NCI-H748 (cell line): ENCODE measurements around the gene BPIFB6.
"Not testable (repeated sequence)": the region's sequence is repeated elsewhere in the genome, so short reads cannot be mapped to it uniquely, and the experiment has no call there.

ENCODE experiments used
- DNase-seq: peaks from one replicate; lab custom pipeline; 2025; ENCODE audit not compliant: unreplicated experiment; lab: John Stamatoyannopoulos, UW

BPIFB6 gene

DNA sequence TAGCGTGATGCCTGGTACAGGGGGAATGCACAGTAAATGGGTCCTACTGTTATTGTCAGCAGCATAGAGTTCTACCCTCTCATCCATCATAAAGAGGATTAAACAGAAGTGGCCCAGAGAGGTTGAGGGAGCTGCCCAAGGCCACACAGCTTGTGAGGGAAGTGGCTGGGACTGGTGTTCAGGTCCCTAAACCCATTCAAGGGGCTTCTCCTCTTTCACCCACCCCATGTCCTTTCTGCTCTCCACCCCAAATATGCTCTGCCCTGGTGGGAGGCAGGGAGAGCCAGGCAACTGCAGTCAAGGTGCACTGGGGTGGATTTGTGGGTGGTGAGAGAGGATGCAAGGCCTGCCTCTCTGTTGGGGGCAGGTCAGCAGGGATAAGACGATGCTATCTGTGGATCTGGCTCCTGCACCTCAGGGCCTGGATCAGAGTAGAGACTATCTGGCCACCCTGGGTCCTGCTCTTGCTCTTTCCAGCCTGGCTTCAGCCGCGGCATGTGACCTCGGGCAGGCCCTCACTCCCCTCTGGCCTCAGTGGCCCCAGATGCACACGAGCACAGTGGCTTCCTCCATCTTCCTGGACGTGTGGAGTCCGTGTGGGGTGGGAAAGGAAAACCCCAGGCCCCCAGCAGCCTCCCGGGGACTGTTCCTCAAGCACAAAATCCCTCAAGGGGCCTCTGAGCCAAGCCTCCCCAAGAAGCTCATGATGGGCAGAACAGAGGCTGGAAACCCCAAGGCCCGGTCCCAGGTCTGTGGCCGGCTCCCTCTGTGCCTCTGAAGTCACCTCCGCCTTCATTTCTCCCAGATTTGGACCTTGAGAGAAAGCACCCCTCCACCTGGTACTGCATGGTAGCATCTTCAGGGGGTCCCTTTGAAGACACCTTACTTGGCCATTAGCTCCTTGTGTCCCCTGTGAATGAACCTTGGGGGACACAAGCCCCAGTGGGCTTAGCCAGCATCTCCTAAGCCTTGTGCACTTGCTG, 3.4 kb upstream of the BPIFB6 start:
- DNase-seq, result no peak

DNA sequence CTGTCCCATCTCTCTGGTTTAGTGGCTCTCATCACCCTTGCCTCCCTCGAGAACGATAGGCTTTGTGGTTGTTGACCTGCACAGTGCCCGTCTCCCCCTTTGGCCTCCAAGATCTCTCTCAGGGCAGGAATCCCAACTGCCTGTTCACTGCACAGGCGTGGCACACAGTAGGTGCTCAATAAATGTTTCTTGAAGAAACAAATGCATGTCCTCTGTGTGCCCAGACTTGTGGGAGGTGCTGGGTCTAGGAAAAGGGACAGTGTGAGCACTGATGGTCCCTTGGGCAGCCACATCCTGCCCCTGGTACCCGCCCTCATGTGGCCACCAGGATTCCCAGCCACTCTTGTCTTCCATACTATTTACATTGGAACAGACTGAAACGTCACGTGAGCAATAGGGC, 2.6 kb upstream of the BPIFB6 start:
- DNase-seq, result no peak

- DNase-seq, result no peak
These were observed 1.4 kb upstream of the BPIFB6 start for GRCh38 chr20:33030076-33030475.

DNA sequence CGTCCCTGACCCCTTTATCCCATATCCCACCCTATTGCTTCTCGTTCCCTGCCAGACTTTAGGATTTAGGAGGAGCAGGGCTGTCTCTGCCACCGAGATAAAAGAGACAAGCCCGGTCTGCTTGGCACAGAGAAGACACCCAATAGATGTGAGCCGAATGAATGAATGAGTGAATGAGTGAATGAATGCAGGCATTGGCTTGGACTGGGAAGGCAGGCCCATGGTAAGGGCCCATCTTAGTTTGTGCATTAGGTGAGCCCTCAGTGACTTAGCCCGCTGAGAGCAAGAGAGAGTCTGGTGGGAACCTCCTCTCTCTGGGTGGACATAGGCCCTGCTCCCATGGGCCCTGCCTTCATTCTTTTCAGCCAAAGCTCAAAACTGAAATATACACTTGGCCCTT, 879 bp upstream of the BPIFB6 start:
- DNase-seq, result no peak

DNA sequence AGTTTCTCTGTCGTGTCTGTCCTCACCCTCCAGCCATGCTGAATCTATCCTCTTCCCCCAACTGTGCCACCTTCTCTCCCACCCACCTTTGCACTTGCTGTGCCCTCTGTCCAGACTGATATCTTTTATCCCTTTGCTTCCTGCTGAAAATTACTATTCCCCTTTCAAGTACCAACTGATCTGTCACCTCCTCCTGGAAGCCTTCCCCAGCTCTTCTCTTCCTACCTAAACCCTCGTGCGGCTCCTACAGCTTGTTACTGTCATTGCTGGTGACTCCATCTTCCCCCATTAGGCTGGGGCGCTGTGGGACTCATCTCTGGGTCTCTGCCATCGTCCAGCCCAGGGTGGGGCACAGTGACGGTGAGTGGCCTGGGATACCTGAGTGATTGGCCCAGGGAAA, 1.1 kb downstream of the BPIFB6 start:
- no peak for DNase-seq

- no peak for DNase-seq
These were observed 1.9 kb downstream of the BPIFB6 start for GRCh38 chr20:33033381-33033780.

DNA sequence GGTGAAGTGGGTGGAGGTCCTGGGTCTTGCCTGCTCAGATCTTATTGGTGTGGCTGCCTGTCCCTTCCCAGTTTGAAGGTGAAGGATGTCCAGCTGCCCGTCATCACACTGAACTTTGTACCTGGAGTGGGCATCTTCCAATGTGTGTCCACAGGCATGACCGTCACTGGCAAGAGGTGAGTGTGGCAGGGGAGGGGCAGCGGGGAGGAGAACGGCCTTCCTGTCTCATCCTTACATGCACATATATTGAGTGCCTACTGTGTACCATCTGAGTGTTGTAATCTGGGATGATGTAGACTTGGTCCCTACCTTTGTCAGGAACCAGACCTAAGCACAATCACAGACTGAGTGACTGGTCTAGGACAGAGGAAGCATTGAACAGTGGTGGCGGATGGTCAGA, 2.7 kb downstream of the BPIFB6 start:
- DNase-seq, result no peak

- no peak for DNase-seq
These were observed 3.5 kb downstream of the BPIFB6 start for GRCh38 chr20:33034901-33035492.

DNA sequence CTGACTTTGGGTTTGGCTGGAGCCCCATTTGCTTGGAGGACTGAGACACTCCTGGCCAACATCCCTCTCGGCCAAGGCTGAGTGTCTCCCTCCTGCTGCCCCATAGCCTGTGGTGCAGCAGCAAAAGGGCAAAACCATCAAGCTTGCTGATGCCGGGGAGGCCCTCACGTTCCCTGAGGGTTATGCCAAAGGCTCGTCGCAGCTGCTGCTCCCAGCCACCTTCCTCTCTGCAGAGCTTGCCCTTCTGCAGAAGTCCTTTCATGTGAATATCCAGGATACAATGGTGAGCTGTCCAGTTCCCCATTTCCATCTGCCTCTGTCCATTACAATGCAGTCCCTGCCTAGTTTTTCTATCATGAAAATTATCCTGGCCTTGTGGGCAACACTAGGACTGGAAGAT, 6.0 kb downstream of the BPIFB6 start:
- no peak for DNase-seq

DNA sequence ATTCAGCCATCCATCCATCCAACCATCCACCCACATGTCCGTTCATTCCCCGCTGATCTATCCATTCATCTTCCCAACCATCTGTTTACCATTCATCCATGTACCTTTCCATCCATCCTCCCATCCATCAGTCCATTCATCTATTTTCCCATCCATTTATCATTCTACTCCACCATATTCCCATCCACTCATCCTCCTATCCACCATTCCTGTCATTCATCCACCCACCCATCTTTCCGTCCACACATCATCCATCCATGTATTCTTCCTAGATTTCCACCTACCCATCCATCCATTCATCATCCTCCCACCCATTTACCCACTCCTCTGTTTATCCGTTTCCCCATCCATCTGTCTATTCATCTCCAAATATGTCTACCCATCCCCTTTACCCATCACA, 6.8 kb downstream of the BPIFB6 start:
- no peak for DNase-seq

DNA sequence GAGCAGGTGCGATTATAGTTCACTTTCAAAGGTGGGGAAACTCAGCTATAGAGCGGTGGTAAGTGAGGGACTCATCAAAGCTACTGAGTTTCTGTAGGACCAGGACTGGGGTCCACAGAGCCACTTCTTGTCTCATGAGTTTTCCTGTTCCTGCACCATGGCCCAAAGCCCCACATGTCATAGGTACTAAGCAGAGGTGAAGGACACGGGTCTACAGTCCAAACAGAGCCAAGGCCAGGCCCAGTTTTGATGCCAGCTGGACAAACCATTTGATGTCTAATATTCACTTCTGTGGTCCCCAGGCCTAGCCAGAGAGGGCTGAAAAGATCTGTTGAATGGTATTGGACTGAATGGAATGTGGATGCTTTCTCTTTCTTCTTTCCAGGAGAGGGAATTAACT, 11.0 kb downstream of the BPIFB6 start:
- no peak for DNase-seq

GRCh38 chr20:33042983-33043730, 11.7 kb downstream of the BPIFB6 start:
- no peak for DNase-seq

DNA sequence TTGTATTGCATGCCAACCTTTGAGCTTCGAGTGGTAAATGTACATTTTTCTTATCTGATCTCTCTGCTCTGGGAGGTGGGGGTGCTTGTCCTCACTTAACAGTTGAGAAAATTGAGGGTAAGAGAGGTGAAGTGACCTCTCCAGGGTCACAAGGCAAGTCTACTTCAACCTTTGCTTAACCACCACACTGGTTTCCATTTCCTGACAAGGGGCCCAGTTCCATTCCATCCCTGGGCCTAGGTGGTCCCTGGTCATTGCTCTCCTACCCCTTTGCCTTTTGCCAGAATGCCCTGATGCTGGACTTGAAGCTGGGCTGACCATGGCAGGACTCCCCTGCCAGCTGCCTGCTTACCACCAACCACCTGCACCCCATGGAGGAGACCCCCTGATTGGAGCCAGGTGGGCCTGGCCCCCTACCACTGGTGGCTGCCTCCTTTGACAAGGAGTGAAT, 12.3 kb downstream of the BPIFB6 start:
- no peak for DNase-seq

DNA sequence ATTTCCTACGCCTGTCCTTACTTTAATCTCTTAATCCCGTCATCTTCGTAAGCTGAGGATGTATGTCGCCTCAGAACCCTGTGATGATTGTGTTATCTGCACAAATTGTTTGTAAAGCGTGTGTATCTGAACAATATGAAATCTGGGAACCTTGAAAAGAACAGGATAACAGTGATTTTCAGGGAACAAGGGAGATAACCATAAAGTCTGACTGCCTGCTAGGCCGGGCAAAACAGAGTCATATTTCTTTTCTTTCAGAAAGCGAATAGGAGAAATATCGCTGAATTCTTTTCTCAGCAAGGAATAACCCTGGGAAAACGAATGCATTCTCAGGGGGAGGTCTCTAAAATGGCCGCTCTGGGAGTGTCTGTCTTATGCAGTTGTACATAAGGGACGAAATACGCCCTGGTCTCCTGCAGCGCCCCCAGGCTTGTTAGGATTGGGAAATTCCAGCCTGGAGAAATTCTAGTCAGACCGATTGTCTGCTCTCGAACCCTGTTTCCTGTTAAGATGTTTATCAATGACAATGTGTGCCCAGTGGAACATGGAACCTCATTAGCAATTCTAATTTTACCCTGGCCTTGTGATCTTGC, 13.8 kb downstream of the BPIFB6 start:
- not testable (repeated sequence) for DNase-seq

GRCh38 chr20:33046412-33046811, 15.0 kb downstream of the BPIFB6 start:
- DNase-seq, result no peak

- DNase-seq, result no peak
These were observed 19.9 kb downstream of the BPIFB6 start for GRCh38 chr20:33051333-33051732.

GRCh38 chr20:33053291-33054106, 22.1 kb downstream of the BPIFB6 start, which contains the start of gene BPIFB3:
BPIFB3 (plus strand) TSS chr20:33053903; CDS start chr20:33055436, 1,533 bp downstream.
- no peak for DNase-seq

GRCh38 chr20:33054381-33054780, 22.9 kb downstream of the BPIFB6 start:
- DNase-seq, result no peak

GRCh38 chr20:33054791-33055190, 23.3 kb downstream of the BPIFB6 start:
- no peak for DNase-seq

DNA sequence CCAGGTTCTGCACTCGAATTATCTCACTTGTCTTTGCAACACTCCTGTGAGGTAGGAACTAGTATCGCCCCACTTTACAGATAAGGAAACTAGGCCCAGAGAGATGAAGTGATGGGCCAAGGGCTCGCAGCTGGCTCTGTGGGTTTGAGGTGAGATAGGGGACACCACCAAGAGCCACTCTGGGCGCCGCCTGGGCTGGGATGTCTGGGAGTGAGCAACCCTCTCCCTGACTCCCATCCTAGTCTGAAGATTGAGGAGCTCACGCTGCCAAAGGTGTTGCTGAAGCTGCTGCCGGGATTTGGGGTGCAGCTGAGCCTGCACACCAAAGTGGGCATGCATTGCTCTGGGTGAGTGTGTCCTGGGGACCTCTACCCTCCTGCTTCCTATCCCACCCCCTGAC, 27.7 kb downstream of the BPIFB6 start:
- DNase-seq, result no peak
